HUES64 (cell line): ENCODE data around the gene ABCB10.
"Not testable (repeated sequence)": the region's sequence is repeated elsewhere in the genome, so short reads cannot be mapped to it uniquely, and the experiment has no call there.

Source experiments
- H3K27ac ChIP-seq: 2 replicates; pipeline ENCODE4 v1.7.0; 2013; ENCODE audit warnings: low read depth, low read length, inconsistent platforms
- H3K27me3 ChIP-seq: 2 replicates; pipeline ENCODE4 v1.6.1; 2013; ENCODE audit warnings: mild to moderate bottlenecking, low read length; ENCODE audit not compliant: insufficient read depth
- H3K36me3 ChIP-seq: 2 replicates; pipeline ENCODE4 v1.6.1; 2013; ENCODE audit warnings: mild to moderate bottlenecking, low read length; ENCODE audit not compliant: insufficient read depth
- H3K4me1 ChIP-seq: 2 replicates; pipeline ENCODE4 v1.6.1; 2013; ENCODE audit warnings: mild to moderate bottlenecking, low read length, moderate library complexity; ENCODE audit not compliant: insufficient read depth
- H3K4me3 ChIP-seq: 2 replicates; pipeline ENCODE4 v1.5.1; 2013; ENCODE audit warnings: mild to moderate bottlenecking, low read length, moderate library complexity
- H3K9ac ChIP-seq: 2 replicates; pipeline ENCODE4 v1.6.1; 2013; ENCODE audit warnings: mild to moderate bottlenecking, low read depth, low read length
- H3K9me3 ChIP-seq: 2 replicates; pipeline ENCODE4 v1.6.1; 2013; ENCODE audit warnings: low read depth, low read length; ENCODE audit not compliant: insufficient read depth
- WGBS: fragments of 150-250, 120-280 bp; methylation state at CpG from one replicate; pipeline ENCODE4 v1.1.7; 2013; ENCODE audit warnings: missing lambda C conversion rate; 5-methylcytosine and 5-hydroxymethylcytosine counted together

Gene ABCB10

DNA sequence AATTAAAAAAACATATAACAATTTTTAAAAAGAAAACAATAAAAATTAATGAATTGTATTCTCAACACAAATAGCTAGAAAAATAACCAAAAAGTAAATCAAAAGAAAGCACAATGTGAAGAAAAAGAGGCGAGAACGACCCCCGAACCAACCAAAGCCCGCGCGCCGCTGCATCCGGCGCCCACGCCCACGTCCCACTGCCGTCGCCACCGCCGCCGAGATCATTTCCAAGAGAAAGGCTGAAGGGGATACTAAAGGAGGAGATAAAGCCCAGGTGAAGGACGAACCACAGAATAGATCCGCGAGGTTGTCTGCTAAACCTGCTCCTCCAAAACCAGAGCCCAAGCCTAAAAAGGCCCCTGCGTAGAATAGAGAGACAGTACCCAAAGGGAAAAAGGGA lies 11.8 kb upstream of the ABCB10 start:
- WGBS: 92% methylated on average over 20 of the region's 20 CpGs
- Histone ChIP-seq H3K4me1 (no peaks in the 10 kb centered on the region), H3K9me3 (no peaks in the 10 kb centered on the region), H3K27me3 (no peaks in the 10 kb centered on the region), H3K27ac (no peak overlapping the region), H3K36me3 (no peaks in the 10 kb centered on the region), H3K9ac (no peak overlapping the region), H3K4me3 (no peak overlapping the region)

DNA sequence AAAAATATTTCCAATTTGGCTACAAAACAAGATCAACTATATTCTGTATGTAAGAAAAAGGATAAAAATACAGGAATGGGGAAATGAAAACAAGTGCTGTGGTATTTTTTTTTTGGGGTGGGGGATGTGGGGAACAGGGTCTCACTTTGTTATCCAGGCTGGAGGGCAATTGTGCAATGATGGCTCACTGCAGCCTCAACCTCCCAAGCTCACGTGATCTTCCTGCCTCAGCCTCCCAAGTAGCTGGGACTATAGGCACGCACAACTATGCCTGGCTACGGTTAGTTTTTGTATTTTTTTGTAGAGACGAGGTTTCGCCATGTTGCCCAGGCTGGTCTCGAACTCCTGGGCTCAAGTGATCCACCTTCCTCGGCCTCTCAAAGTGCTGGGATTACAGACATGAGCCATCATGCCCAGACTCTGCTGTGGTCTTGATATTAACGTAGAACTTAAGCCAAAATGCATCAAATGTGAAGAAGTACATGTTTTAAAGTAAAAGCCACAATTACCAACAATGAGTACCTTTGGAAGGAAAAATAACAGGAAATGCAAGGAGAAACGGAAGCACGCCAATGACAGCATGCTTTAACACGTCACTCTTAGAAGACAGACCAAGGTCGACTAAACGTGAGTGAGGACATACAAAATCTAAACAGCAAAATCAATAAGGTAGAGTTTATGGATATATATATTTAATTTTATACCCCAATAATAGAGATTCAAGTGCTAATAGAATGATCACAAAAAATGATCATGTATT lies 8.8 kb upstream of the ABCB10 start:
- H3K36me3 ChIP-seq: no peaks in the 10 kb centered on the region
- H3K27ac ChIP-seq: no peak overlapping the region
- no peaks in the 10 kb centered on the region for H3K9me3 ChIP-seq
- H3K4me1 ChIP-seq: peaks cover 10% of the 10 kb centered on the region
- no peaks in the 10 kb centered on the region; the same call in 1 of the 2 replicates for H3K27me3 ChIP-seq
- no peak overlapping the region for H3K4me3 ChIP-seq
- 95% methylated on average over 11 of the region's 13 CpGs for WGBS
- no peak overlapping the region for H3K9ac ChIP-seq

DNA sequence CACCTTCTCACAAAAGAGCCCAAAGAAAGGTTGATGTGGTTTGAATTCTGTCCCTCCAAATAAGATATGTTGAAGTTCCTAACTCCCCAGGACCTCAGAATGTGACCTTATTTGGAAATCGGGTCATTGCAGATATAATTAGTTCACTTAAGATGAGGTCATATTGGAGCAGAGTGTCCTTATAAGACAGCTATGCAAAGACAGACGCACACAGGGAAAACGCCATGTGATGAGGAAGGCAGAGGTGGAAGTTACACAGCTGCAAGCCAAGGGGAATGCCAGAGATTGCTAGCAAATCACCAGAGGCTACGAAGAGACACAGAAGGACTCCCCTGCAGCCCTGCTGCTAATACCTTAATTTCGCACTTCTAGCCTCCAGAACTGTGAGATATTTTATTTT lies 5.2 kb upstream of the ABCB10 start:
- Histone ChIP-seq H3K36me3 (no peaks in the 10 kb centered on the region), H3K27me3 (peaks cover 3% of the 10 kb centered on the region; the same call in 1 of the 2 replicates), H3K9me3 (no peaks in the 10 kb centered on the region), H3K27ac (peak overlapping the region; percentile 74; the same call in 1 of the 2 replicates), H3K4me3 (no peak overlapping the region), H3K9ac (peak overlapping the region; percentile 5; the same call in 1 of the 2 replicates), H3K4me1 (peaks cover 10% of the 10 kb centered on the region)
- WGBS: 64% methylated on average over 4 of the region's 5 CpGs

DNA sequence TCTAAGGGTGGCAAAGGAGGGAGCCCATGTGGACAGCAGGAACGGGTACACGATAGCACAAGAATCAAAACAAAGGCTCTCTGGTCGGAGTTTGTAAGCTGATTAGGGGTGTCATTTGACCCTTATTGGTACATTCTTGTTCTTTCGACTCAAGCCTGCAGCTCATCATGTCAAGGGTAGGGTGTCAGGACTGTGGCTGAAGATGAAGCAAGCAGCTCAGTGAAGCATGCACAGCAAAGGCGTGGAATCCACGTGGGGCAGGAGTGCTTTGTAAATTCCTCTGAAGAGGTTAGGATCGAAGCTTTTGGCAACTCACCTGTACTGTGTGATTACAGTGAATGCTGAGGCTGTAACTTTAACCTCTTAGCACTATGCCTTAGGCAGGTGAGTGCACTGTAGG lies 4.7 kb upstream of the ABCB10 start:
- H3K9me3 ChIP-seq: no peaks in the 10 kb centered on the region
- no peak overlapping the region for H3K4me3 ChIP-seq

DNA sequence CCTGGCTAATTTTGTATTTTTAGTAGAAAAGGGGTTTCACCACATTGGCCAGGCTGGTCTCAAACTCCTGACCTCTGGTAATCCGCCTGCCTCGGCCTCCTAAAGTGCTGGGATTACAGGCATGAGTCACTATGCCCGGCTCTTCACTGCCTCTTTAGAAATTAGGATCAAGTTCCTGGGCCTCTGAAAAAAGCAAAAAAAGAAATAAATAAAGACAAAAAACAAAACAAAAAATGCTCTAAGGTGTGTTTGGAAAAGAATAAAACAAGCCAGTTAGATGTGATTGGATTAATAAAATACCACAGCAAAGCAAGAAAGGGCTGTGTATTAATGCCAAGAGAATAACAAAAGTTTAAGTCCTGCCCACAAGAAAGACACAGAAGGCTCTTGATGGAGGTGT lies 4.2 kb upstream of the ABCB10 start:
- no peak overlapping the region for H3K9ac ChIP-seq
- H3K4me3 ChIP-seq: no peak overlapping the region
- peaks cover 11% of the 10 kb centered on the region for H3K4me1 ChIP-seq
- H3K9me3 ChIP-seq: no peaks in the 10 kb centered on the region
- H3K36me3 ChIP-seq: no peaks in the 10 kb centered on the region
- H3K27ac ChIP-seq: peak overlapping the region; percentile 74; the same call in 1 of the 2 replicates
- H3K27me3 ChIP-seq: peaks cover 3% of the 10 kb centered on the region; the same call in 1 of the 2 replicates
- 33% methylated on average over 3 of the region's 3 CpGs for WGBS

More for the DNA sequence above, 4.7 kb upstream of the ABCB10 start:
- Histone ChIP-seq H3K9ac (peak overlapping the region; percentile 5; the same call in 1 of the 2 replicates), H3K27ac (peak overlapping the region; percentile 74; the same call in 1 of the 2 replicates), H3K36me3 (no peaks in the 10 kb centered on the region), H3K4me1 (peaks cover 10% of the 10 kb centered on the region), H3K27me3 (peaks cover 3% of the 10 kb centered on the region; the same call in 1 of the 2 replicates)
- 23% methylated on average over 7 of the region's 7 CpGs for WGBS

DNA sequence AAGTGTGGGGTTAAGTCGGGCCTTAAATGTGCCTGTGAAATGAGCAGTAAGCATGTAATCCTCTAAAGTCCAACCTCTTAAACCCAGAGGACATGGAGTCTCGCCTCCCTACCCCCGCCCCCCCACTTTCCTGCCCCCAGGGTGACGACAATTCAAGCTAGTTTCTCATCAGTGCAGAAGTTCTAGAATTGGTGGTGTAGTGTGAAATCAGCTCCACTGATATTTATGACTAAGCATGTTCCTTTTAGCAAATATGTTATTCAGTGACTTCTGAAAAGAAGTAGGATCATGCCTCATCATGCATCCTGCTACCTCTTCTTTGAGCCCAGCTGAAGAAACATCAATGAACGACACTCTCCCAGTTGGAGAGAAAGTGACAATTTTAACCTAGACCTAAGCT lies 2.6 kb upstream of the ABCB10 start:
- 93% methylated on average over 4 of the region's 5 CpGs for WGBS
- Histone ChIP-seq H3K9ac (no peak overlapping the region), H3K9me3 (no peaks in the 10 kb centered on the region), H3K4me3 (no peak overlapping the region), H3K27ac (no peak overlapping the region), H3K36me3 (no peaks in the 10 kb centered on the region), H3K4me1 (peaks cover 18% of the 10 kb centered on the region), H3K27me3 (peaks cover 10% of the 10 kb centered on the region; the same call in 1 of the 2 replicates)

DNA sequence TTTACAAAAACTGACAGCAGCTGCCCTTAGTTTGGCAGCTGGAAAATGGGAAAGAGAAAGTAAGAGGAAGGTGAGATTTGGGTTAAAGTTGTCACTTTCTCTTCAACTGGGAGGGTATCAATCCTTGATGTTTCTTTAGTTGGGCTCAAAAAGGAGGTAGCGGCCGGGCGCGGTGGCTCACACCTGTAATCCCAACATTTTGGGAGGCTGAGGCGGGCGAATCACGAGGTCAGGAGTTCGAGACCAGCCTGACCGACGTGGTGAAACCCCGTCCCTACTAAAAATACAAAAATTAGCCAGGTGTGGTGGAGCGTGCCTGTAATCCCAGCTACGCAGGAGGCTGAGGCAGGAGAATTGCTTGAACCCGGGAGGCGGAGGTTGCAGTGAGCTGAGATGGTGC lies 1.6 kb upstream of the ABCB10 start:
- 95% methylated on average over 15 of the region's 15 CpGs for WGBS
- not testable (repeated sequence) for H3K27ac ChIP-seq, H3K9ac ChIP-seq, H3K9me3 ChIP-seq, H3K36me3 ChIP-seq, H3K4me3 ChIP-seq, H3K27me3 ChIP-seq
- peaks cover 18% of the 10 kb centered on the region for H3K4me1 ChIP-seq

DNA sequence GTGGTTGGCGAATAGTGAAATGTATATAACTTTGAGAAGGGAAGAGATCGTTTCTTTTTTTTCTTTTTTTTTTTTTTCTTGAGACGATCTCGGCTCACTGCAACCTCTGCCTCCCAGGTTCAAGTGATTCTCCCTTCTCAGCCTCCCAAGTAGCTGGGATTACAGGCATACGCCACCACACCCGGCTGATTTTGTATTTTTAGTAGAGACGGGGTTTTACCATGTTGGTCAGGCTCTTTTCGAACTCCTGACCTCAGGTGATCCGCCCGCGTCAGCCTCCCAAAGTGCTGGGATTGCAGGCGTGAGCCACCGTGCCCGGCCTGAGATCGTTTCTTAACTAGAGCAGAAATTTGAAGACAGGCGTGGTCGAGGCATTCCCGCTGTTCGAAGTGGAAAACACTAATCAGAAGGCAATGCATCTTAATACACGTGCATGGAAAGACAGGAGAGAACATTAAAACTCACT lies 862 bp upstream of the ABCB10 start:
- Histone ChIP-seq H3K4me3 (peak overlapping the region; percentile 87), H3K4me1 (peaks cover 18% of the 10 kb centered on the region)
- H3K9me3 ChIP-seq, H3K27ac ChIP-seq, H3K36me3 ChIP-seq, H3K9ac ChIP-seq, H3K27me3 ChIP-seq: not testable (repeated sequence)
- 73% methylated on average over 19 of the region's 20 CpGs for WGBS

DNA sequence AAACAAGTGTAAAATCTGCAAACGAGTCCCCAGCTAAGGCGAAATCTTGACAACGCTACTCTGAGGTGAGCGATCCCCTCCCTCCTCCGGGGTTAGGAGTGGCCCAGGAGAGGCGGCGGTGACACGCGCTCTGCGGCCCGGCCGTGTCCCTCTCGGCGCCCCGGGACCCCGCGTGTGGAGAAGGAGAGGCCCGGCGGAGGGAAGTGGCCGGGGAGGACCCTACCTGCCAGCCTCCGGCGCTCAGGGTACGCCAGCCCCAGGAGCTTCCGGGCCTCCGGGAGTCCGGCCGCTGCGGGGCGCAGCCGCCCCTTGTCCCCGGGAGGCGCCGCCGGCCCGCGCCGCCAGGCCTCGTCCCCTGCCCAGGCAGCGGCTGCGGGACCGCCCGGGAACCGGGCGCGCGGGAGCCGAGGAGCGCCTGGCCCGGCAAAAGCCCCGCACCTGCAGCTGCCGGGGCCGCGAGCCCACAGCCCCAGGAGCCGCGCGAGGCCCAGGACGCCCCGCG lies 543 bp downstream of the ABCB10 start:
- Histone ChIP-seq H3K27ac (no peak overlapping the region; the same call in 1 of the 2 replicates), H3K36me3 (no peaks in the 10 kb centered on the region), H3K4me1 (peaks cover 11% of the 10 kb centered on the region)

DNA sequence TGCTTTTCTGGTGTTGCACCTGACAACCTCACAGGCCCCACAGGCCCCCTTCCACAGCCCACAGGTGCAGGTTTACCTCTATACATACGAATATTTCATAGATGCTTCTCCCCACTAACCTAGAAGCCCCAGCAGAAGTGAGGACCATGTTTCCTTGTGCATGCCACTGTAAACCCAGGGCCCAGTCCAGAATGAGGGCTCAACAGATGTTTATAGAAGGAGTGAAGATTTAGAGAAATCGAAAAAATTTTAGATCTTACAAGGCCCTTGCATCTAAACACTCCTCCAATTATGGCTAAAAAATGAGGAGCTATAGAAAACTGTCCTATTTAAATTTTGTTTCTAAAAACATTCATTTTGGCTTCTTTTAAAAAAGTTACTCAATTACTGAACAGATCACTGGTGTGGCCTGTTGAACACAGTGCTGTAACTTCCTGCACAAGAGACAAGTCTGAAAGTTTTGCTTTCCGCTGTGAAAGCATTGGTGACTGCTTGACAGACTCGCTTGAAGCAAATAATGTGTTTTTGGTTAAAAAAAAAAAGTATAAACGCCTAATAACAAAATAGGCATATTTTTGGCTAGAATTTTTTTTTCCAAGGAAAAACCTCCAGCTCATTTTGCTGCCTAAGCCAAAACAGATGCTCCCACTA lies 1.2 kb downstream of the ABCB10 start:
- H3K9me3 ChIP-seq: no peaks in the 10 kb centered on the region

More for the DNA sequence above, 543 bp downstream of the ABCB10 start:
- WGBS: under 1% methylated on average over 59 of the region's 59 CpGs
- no peaks in the 10 kb centered on the region for H3K9me3 ChIP-seq
- H3K4me3 ChIP-seq: peak overlapping the region; percentile 87
- peak overlapping the region; percentile 77 for H3K9ac ChIP-seq
- H3K27me3 ChIP-seq: peaks cover 10% of the 10 kb centered on the region; the same call in 1 of the 2 replicates

More for the DNA sequence above, 1.2 kb downstream of the ABCB10 start:
- H3K36me3 ChIP-seq: no peaks in the 10 kb centered on the region
- peaks cover 10% of the 10 kb centered on the region; the same call in 1 of the 2 replicates for H3K27me3 ChIP-seq
- H3K4me1 ChIP-seq: peaks cover 8% of the 10 kb centered on the region
- peak overlapping the region; percentile 87 for H3K4me3 ChIP-seq
- 63% methylated on average over 3 of the region's 5 CpGs for WGBS
- peak overlapping the region; percentile 77 for H3K9ac ChIP-seq
- H3K27ac ChIP-seq: no peak overlapping the region
